ES-I3 (cell line): ENCODE results near the gene PARP1.
"Not testable (repeated sequence)": the region's sequence is repeated elsewhere in the genome, so short reads cannot be mapped to it uniquely, and the experiment has no call there.

Experiments
- H3K36me3 ChIP-seq: 2 replicates; pipeline ENCODE4 v1.6.1; 2013; ENCODE audit warnings: mild to moderate bottlenecking, low read length, control low read depth, moderate library complexity; ENCODE audit not compliant: insufficient read depth
- H3K4me1 ChIP-seq: 2 replicates; pipeline ENCODE4 v1.6.1; 2013; ENCODE audit warnings: mild to moderate bottlenecking, control low read depth, low read length; ENCODE audit not compliant: insufficient read depth
- H3K9ac ChIP-seq: 2 replicates; pipeline ENCODE4 v1.6.1; 2013; ENCODE audit warnings: low read depth, mild to moderate bottlenecking, low read length, moderate library complexity
- H3K9me3 ChIP-seq: 2 replicates; pipeline ENCODE4 v1.6.1; 2013; ENCODE audit warnings: mild to moderate bottlenecking, low read length, moderate library complexity; ENCODE audit not compliant: control insufficient read depth, insufficient read depth

PARP1 gene

DNA sequence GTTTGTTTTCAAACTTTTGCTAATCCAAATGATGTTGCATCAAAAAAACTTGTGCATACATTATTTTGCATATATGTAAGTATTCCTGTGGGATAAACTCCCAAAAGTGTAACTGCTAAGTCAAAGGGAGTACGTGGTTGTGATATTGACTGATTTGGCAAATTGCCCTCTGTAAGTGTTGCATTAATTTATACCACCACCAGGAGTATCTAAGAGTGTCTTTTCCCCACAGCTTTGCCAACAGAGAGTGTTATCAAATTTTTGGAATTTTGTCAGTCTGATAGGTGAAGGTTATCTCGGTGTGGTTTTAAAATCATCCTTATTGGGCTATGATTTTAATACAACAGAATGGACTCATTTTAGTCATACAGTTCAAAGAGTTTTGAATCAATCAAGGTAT is 30.1 kb upstream of the PARP1 start:
- Histone ChIP-seq H3K36me3 (no peaks in the 10 kb centered on the region), H3K9me3 (no peaks in the 10 kb centered on the region), H3K9ac (no peak overlapping the region), H3K4me1 (peaks cover 2% of the 10 kb centered on the region; the same call in 1 of the 2 replicates)

DNA sequence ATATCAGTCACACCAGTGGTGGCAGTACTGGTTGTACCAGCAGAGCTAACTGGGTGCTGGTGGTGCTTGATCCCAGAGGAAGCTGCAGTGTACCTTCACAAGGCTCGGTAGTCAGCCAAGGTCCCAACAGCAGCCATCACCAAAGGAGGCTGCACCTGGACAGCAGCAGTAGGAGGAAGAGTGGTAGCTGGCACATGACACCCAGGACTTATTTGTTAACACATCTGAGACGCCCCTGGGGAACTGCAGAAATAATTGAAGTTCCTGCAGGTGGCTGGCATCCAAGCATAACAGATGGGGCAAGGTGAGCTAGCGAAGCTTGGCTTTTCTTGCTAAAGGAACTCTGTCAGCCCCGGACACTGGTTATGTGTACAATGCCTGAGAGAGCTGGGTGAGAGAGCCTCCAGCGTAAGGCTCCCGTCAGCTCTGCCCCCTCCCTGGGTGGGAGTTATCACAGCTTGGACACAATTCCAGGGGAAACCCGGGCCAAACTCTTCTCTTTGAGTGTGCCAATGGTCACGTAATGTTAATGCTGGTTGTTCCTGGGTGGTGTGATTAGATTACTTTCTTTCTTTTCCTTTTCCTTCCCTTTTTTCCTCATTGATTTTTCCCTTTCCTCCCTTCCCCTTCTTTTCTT is 29.1 kb upstream of the PARP1 start:
- H3K4me1 ChIP-seq: peaks cover 3% of the 10 kb centered on the region; the same call in 1 of the 2 replicates
- no peak overlapping the region for H3K9ac ChIP-seq
- H3K9me3 ChIP-seq: no peaks in the 10 kb centered on the region
- no peaks in the 10 kb centered on the region for H3K36me3 ChIP-seq

DNA sequence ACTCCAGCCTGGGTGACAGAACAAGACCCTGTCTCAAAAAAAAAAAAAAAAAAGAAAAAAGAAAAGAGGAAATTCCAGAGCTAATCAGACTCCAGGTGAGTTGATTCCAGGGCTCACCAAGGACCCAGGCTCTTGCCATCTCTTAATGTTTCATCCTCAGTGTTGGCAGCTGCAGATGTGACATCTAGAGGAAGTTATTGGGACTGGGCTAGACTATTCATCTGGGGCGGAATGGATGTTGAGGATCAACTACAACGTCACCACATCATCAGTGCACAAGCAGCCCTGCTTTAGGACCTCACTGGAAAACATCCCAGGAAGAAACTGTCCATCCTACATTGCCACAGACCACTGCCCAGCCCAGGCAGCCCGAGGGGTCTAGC is 28.6 kb upstream of the PARP1 start:
- H3K9ac ChIP-seq: no peak overlapping the region
- peaks cover 3% of the 10 kb centered on the region; the same call in 1 of the 2 replicates for H3K4me1 ChIP-seq
- no peaks in the 10 kb centered on the region for H3K36me3 ChIP-seq
- H3K9me3 ChIP-seq: no peaks in the 10 kb centered on the region

DNA sequence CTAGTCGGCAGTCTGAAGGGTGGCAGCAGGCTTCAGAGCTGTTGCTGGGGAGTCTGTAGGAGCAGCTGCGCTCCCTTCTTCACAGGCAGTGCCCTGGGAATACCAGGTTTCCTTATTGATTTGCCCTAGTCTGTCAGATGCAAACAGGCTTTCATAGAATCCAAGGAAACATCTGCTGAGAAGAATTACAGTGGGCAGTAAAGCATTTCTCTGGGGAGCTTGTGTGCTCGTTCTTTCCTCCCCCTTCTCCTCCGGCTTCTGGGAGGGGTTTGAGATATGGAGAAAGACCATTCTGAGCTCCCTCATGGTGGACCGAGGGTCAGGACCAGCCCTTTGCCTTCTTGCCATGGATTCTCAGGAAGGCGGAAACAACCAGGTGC is 25.4 kb upstream of the PARP1 start:
- Histone ChIP-seq H3K9me3 (no peaks in the 10 kb centered on the region), H3K4me1 (peaks cover 13% of the 10 kb centered on the region; the same call in 1 of the 2 replicates), H3K36me3 (no peaks in the 10 kb centered on the region), H3K9ac (no peak overlapping the region)

DNA sequence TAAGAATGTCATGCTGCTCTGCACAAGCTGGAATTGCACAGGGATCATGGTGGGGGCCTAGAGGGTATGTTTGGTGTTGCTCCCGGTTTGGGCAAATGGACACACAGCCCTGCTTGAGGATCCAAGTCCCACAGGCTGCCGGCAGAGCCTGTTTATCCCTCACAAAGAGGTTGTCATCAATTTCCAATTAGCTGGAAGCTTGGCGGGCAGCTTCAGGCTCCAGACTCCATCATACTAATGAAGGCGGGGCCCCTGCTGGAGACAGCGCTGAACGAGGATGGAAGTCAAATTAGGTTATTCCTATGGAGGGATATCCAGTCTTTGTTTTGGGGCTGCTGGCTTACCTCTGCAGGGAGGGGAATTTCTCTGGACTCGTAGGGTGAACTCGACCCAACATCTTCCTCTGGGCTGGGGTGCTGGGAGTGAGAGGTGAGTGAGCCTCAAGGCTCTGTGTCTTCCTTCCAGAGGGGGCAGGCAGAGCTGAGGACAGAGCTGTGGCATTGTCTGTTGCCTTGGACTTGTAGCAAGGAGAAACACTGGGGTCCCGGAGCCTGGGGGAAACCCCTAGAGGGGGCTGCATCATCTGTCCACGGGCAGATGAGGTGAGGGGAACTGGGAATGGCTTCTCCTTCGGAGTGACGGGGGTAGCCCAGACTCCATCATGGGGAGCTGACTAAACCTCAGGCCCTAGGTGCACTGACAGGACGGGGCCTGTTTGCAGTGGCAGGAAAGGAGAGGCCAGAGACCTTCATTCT is 24.9 kb upstream of the PARP1 start:
- Histone ChIP-seq H3K9me3 (no peaks in the 10 kb centered on the region), H3K9ac (no peak overlapping the region), H3K36me3 (no peaks in the 10 kb centered on the region), H3K4me1 (peaks cover 14% of the 10 kb centered on the region; the same call in 1 of the 2 replicates)

DNA sequence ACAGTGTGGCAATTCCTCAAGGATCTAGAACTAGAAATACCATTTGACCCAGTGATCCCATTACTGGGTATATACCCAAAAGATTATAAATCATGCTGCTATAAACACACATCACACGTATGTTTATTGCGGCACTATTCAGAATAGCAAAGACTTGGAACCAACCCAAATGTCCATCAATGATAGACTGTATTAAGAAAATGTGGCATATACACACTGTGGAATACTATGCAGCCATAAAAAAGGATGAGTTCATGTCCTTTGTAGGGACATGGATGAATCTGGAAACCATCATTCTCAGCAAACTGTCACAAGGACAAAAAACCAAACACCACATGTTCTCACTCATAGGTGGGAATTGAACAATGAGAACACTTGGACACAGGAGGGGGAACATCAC is 24.0 kb upstream of the PARP1 start:
- H3K4me1 ChIP-seq: peaks cover 14% of the 10 kb centered on the region; the same call in 1 of the 2 replicates
- not testable (repeated sequence) for H3K9ac ChIP-seq, H3K36me3 ChIP-seq, H3K9me3 ChIP-seq

DNA sequence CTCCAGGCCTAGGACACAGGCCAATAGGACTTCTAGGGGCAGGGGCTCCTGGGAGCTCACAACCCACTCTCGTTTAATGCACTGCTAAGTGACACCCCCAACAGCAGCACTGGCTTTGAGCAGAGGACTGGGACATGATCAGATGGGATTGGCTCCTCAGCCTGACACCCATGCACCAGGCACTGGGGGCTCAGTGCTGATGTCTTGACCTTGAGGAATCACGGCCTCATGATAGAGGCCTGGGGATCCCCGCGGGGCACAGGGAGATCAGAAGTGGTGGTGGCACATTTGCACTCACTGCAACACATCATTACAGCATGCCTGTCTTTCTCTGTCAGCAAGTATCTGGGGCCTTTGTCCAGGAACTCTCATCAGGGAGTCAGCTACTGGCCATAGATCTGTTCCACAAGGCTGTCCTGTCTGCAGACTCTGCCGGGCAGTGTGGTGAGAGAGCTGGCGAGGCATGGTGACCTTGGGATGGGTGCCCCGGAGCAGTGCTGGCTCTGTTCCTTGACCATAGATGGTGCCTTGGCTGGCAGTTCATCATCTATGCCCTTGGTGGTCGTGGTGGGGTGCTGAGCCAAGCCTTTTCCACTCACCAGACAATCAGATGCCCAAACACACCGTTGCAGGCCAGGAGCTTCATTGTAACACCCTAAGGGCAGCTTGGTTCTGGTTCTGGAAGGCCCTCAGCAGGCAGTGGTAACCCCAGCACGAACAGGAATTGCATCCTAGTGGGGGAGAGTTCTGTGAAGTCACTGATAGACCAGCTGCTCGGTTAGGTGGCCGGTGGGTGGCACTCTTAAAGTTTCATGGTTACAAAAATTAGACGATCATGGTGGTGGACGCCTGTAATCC is 22.2 kb upstream of the PARP1 start:
- no peaks in the 10 kb centered on the region for H3K36me3 ChIP-seq
- H3K9me3 ChIP-seq: no peaks in the 10 kb centered on the region
- H3K4me1 ChIP-seq: peaks cover 14% of the 10 kb centered on the region; the same call in 1 of the 2 replicates
- no peak overlapping the region for H3K9ac ChIP-seq

DNA sequence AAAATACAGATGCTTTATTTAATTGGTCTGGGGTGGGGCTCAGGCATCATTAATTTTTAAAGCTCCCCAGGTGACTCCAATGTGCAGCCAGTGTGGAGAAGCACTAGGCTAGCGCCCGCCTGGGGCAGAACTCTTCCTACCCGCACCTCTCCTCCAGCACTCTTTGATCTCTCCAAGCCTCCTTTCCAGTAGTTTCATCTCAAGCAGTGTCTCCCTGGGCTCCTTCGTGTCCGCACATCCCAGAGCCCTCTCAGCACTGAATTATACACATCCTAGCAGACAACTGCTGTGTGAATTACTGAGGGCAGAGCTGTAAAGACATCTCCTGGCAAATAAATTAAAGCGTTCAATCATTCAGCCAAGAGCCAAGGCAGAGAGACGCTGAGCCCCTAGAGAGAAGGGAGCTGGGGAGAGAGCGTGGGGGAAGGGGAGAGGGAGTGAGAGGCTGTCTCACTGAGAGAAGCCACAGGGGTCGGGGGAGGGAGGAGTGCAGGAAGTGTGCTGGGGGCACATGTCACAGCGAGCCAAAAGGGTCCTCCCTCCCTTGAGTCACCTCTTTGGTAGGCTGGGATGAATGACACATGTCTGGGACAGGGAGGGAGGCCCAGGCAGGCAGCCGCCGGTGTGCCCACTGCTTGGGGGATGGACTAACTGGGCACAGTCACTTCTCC is 21.0 kb upstream of the PARP1 start:
- Histone ChIP-seq H3K4me1 (peaks cover 14% of the 10 kb centered on the region; the same call in 1 of the 2 replicates), H3K36me3 (no peaks in the 10 kb centered on the region), H3K9me3 (no peaks in the 10 kb centered on the region), H3K9ac (no peak overlapping the region)

DNA sequence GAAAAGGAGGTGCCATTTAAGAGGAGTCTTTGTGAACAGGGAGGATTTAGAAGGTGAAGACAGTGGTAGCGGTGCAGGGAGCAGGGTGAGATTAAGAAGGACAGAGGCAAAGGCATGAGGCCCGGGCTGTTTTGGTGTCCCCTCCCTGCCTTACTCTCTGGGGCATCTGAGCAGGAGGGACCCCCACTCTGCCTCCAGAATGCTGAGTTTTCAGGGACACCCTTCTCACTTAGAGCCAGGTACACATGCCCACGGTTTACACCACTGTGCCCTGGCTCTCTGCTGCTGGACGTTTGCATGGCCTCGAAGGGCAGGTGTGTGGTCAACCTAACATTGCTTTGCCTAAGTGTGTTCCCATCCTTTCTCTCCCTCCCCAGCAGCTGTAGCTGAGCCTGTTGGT is 20.5 kb upstream of the PARP1 start:
- no peak overlapping the region for H3K9ac ChIP-seq

DNA sequence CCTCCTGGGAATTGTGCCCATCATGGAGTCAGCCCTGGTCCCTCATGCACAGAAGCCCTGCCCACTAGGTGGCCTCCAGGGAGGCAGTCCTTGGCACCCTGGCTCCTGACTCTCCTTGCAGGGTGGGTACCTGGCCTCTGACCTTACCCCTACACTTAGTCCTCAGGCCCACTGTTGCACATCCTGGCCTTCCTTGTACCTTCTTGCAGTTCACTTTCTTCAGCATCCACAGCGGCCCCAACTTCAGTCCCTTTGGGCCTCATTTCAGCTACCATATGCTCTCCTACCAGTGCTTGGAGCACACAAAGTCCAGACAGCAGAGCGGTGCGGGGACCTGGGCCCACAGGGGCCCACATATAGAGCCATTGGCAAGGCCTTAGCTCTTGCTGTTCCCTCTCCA is 19.2 kb upstream of the PARP1 start:
- Histone ChIP-seq H3K9ac (no peak overlapping the region), H3K4me1 (peaks cover 11% of the 10 kb centered on the region; the same call in 1 of the 2 replicates), H3K9me3 (no peaks in the 10 kb centered on the region), H3K36me3 (no peaks in the 10 kb centered on the region)

More for the DNA sequence above, 20.5 kb upstream of the PARP1 start:
- H3K9me3 ChIP-seq: no peaks in the 10 kb centered on the region
- peaks cover 14% of the 10 kb centered on the region; the same call in 1 of the 2 replicates for H3K4me1 ChIP-seq
- H3K36me3 ChIP-seq: no peaks in the 10 kb centered on the region

DNA sequence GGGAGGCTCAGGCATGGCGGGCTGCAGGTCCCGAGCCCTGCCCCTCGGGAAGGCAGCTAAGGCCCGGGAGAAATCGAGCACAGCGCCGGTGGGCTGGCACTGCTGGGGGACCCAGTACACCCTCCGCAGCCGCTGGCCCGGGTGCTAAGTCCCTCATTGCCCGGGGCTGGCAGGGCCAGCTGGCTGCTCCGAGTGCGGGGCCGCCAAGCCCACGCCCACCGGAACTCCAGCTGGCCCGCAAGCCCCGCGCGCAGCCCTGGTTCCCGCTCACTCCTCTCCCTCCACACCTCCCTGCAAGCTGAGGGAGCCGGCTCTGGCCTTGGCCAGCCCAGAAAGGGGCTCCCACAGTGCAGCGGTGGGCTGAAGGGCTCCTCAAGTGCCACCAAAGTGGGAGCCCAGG is 18.5 kb upstream of the PARP1 start:
- H3K9me3 ChIP-seq, H3K9ac ChIP-seq, H3K36me3 ChIP-seq: not testable (repeated sequence)
- H3K4me1 ChIP-seq: peaks cover 11% of the 10 kb centered on the region; the same call in 1 of the 2 replicates

DNA sequence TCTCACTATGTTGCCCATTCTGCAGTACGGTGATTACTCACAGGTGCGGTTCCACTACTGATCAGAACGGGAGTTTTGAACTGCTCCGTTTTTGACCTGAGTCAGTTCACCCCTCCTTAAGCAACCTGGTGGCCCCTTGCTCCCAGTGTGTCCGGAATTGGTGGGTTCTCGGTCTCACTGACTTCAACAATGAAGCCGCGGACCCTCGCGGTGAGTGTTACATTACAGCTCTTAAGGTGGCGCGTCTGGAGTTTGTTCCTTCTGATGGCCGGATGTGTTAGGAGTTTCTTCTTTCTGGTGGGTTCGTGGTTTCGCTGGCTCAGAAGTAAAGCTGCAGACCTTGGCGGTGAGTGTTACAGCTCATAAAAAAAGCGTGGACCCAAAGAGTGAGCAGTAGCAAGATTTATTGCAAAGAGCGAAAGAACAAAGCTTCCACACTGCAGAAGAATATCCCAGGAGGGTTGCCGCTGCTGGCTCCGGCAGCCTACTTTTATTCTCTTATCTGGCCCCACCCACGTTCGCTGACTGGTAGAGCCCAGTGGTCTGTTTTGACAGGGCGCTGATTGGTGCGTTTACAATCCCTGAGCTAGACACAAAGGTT is 17.6 kb upstream of the PARP1 start:
- Histone ChIP-seq H3K36me3 (no peaks in the 10 kb centered on the region), H3K9me3 (no peaks in the 10 kb centered on the region), H3K4me1 (peaks cover 11% of the 10 kb centered on the region; the same call in 1 of the 2 replicates), H3K9ac (no peak overlapping the region)

DNA sequence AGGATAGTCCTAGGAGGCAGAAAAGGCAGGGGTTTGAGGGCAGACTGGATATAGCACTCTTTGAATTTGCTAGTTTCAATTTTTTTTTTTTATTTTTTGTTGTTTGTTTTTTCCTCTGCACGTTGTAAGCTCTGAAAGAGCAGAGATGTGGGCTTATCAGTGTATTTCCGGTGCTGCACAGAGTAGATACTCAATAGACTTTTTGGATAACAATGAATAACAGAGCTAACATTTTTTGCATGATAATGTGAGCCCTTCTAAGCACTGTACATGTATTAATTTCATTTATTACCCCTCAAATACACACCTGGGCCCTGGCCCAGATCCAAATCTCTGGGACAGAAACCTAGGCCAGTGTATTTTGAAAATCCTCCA is 17.1 kb upstream of the PARP1 start:
- no peak overlapping the region for H3K9ac ChIP-seq
- no peaks in the 10 kb centered on the region for H3K9me3 ChIP-seq
- peaks cover 11% of the 10 kb centered on the region; the same call in 1 of the 2 replicates for H3K4me1 ChIP-seq
- no peaks in the 10 kb centered on the region for H3K36me3 ChIP-seq
